Measurements from ENCODE around the gene DICER1.

- no peak for TF ChIP-seq CTCF (conservative IDR thresholded peaks at IDR 0.05 in 1 of 2, IDR thresholded peaks at IDR 0.05 in 1 of 2; ENCODE audit: extremely low read depth in 1 of 2, insufficient read depth in 1 of 2, low read depth in 1 of 2, low read length in 2 of 2)
- TF ChIP-seq EZH2 (IDR thresholded peaks at IDR 0.05; ENCODE audit: borderline replicate concordance, low read length) = no peak
Observed at GRCh38 chr14:95043314-95043713, 114.0 kb downstream of the DICER1 start.

All from mammary epithelial cell (primary cell).